GM12878 (cell line): ENCODE measurements around the gene UGGT1. TPM values are rescaled to one million over a fixed set of nuclear protein-coding genes. Genes with fewer than 3 reads are reported as not detected.

Experiments used
- ATAC-seq: fragments of 200-7000 bp; cut with Tn5 transposase; 3 replicates; pipeline ENCODE4 v1.9.1; 2020; ENCODE audit warnings: mild to moderate bottlenecking, moderate library complexity
- BruUV-seq: library from RNA; stranded (reverse); fragments of 400-500 nt; replicated peaks from 2 replicates; lab custom pipeline; 2021; lab: Mats Ljungman, UMichigan
- CTCF ChIA-PET: fragments of 300-600 bp; sonication (Branson Sonifier 250); formaldehyde crosslinking; extraction: SDS; loops from one replicate; lab custom pipeline; 2021; ENCODE audit warnings: inconsistent platforms; lab: Yijun Ruan, JAX
- POLR2A ChIA-PET: fragments of 350-600 bp; formaldehyde crosslinking; extraction: SDS; loops from one replicate; lab custom pipeline; 2021; ENCODE audit warnings: inconsistent platforms; lab: Charles Lee
- RAD21 ChIA-PET: fragments of 300-600 bp; sonication (Branson Sonifier 250); formaldehyde crosslinking; loops from one replicate; lab custom pipeline; 2023; ENCODE audit warnings: antibody characterized with exemption; ENCODE audit not compliant: unreplicated experiment; lab: Charles Lee
- SMC1A ChIA-PET: fragments of 300-600 bp; sonication (Branson Sonifier 250); formaldehyde crosslinking; loops from one replicate; lab custom pipeline; 2023; ENCODE audit not compliant: unreplicated experiment, uncharacterized antibody; lab: Charles Lee
- DNase-seq: peaks from one replicate; pipeline ENCODE4 v3.0.0-alpha.2; 2011; ENCODE audit warnings: low read depth, low spot score
- FAIRE-seq: peaks from 3 replicates; lab custom pipeline; 2011; peaks lifted over from hg19 to GRCh38; lab: Jason Lieb, UNC
- H2AFZ ChIP-seq: 2 replicates; pipeline ENCODE4 v1.6.0; 2011; ENCODE audit warnings: low read depth, low read length, control low read depth; ENCODE audit not compliant: control insufficient read depth
- H3K27ac ChIP-seq: 2 replicates; pipeline ENCODE4 v1.5.1; 2011; ENCODE audit warnings: control low read depth; ENCODE audit not compliant: control insufficient read depth, insufficient read depth
- H3K27me3 ChIP-seq, 2 experiments: replicated peaks in 1 of 2; 2 replicates each; pipeline versions ENCODE4 v1.6.0 to v1.6.1; 2011; ENCODE audit warnings: low read length in 1 of 2; ENCODE audit not compliant: control insufficient read depth in 2 of 2, insufficient read depth in 2 of 2
- H3K36me3 ChIP-seq, 2 experiments: 2 replicates each; pipeline ENCODE4 v1.5.1; 2011; ENCODE audit warnings: low read length in 1 of 2; ENCODE audit not compliant: control insufficient read depth in 2 of 2, insufficient read depth in 2 of 2
- H3K4me1 ChIP-seq: 2 replicates; pipeline ENCODE4 v1.6.1; 2011; ENCODE audit warnings: mild to moderate bottlenecking, low read length, moderate library complexity, mixed read lengths; ENCODE audit not compliant: control insufficient read depth, insufficient read depth
- H3K4me2 ChIP-seq: 2 replicates; pipeline ENCODE4 v1.6.0; 2011; ENCODE audit warnings: control low read depth; ENCODE audit not compliant: control insufficient read depth, insufficient read depth
- H3K4me3 ChIP-seq: fragments of 200-600 bp; sonication (generic); 2 replicates; pipeline ENCODE4 v1.5.1; 2016
- H3K79me2 ChIP-seq: 2 replicates; pipeline ENCODE4 v1.6.0; 2011; ENCODE audit warnings: low read length; ENCODE audit not compliant: control insufficient read depth, insufficient read depth
- H3K9ac ChIP-seq: 2 replicates; pipeline ENCODE4 v1.8.0; 2011; ENCODE audit warnings: low read length, control low read depth, mixed read lengths; ENCODE audit not compliant: control insufficient read depth, insufficient read depth
- H3K9me3 ChIP-seq: replicated peaks from 3 replicates; pipeline ENCODE4 v1.5.1; 2011; ENCODE audit warnings: mild to moderate bottlenecking, low read length; ENCODE audit not compliant: control insufficient read depth, insufficient read depth
- H4K20me1 ChIP-seq: 2 replicates; pipeline ENCODE4 v1.6.0; 2011; ENCODE audit not compliant: control insufficient read depth, insufficient read depth
- STAT3 ChIP-seq: IDR thresholded peaks from 2 replicates; pipeline ENCODE4 v1.6.1; 2011; ENCODE audit warnings: low read depth, low read length, improper control_type of control experiment
- ZBTB4 ChIP-seq: fragments of 450-650 bp; formaldehyde crosslinking; IDR thresholded peaks from 2 replicates; pipeline ENCODE4 v1.4.0; 2022; ENCODE audit warnings: mild to moderate bottlenecking, moderate library complexity
- ZNF207 ChIP-seq: fragments of 450-650 bp; IDR thresholded peaks from 2 replicates; pipeline ENCODE4 v1.6.1; 2014; ENCODE audit warnings: antibody characterized with exemption, mild to moderate bottlenecking, borderline replicate concordance
- ZNF217 ChIP-seq: fragments of 450-650 bp; IDR thresholded peaks from 2 replicates; pipeline ENCODE4 v1.6.1; 2017; ENCODE audit warnings: antibody characterized with exemption, mild to moderate bottlenecking
- whole genome bisulfite sequencing: methylation state at CpG from one replicate; pipeline ENCODE4 v1.1.6; 2016; ENCODE audit warnings: low lambda C conversion rate; ENCODE audit not compliant: insufficient replicate concordance, insufficient coverage; ENCODE audit errors: missing lambda C conversion rate; 5-methylcytosine and 5-hydroxymethylcytosine counted together
- in situ Hi-C: fragments of 300-500 bp; cut with MboI; formaldehyde crosslinking; loops from 9 replicates; pipeline ENCODE4 v1.14.3; 2018; ENCODE audit warnings: mixed read lengths
- intact Hi-C: fragments of 100-400 bp; cut with micrococcal nuclease; formaldehyde crosslinking; loops from one replicate; pipeline ENCODE4 v1.14.2; 2022; ENCODE audit not compliant: unreplicated experiment
- polyA plus RNA-seq, 11 experiments: library from polyadenylated mRNA; depleted of rRNA in 4 of 11; unstranded in 6 of 11; stranded (reverse) in 5 of 11; fragments of >200 nt; fragmentation: Nextera tagmentation in 4 of 11; fragmentation: Illumina TruSeq in 1 of 11; extraction: Ambion mirVana in 4 of 11; extraction: Trizol in 1 of 11; gene quantifications; 1 replicate in 1 of 11; 2 replicates in 10 of 11; pipeline versions ENCODE4 v1.2.1 to v1.2.3, GENCODE V29; 2011 to 2016; ENCODE audit warnings: inconsistent platforms in 2 of 11, missing spikeins in 2 of 11, low read depth in 1 of 11
- total RNA-seq, 4 experiments: library from RNA; depleted of rRNA in 3 of 4; stranded (reverse); fragments of >200 nt in 3 of 4; fragmentation: Illumina TruSeq in 1 of 4; extraction: Trizol in 1 of 4; gene quantifications; 2 replicates each; pipeline versions ENCODE4 v1.2.1 to v1.2.3, GENCODE V29; 2013 to 2021

The UGGT1 gene
- total and polyA plus RNA-seq, 10 of the 15 experiments (the other 5 are each of a cell fraction or from before 2014, with no cell fraction given) = 4.1 to 49.8 (median 28.5) TPM

DNA sequence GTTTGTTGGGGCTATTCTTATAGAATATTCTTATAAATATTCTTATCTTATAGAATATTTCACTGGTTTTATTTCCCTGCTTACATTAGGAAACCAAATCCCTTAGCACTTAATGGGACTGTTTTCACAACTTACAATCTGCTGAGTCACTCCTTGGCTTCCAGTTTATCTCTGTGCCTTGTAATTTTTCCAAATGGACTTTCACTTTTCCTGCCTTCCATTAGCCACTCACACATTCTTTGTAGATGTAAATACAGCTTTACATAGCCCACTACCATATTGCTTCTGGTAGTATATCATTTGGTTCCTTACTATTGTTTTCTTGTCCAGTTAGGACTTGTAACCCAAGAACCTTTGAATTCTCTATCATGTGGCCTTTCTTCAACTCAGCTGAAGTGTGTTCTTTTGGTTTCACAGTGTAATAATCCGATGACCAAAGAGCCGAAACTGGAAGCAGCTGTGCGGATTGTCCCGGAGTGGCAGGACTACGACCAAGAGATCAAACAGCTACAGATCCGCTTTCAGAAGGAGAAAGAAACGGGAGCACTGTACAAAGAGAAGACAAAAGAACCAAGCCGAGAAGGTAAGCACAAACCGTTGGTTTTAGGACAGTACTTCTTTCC lies 96.1 kb downstream of the UGGT1 start:
- no peak for FAIRE-seq
- CTCF ChIA-PET = no interaction called here

More for the DNA sequence above, 96.1 kb downstream of the UGGT1 start:
- Histone ChIP-seq H4K20me1 (no peaks in the 10 kb centered on the region), H2AFZ (no peak overlapping the region), H3K9me3 (no peaks in the 10 kb centered on the region), H3K27me3 (no peaks in the 10 kb centered on the region), H3K79me2 (no peaks in the 10 kb centered on the region), H3K36me3 (peaks cover 10 to 39% of the 10 kb centered on the region in 2 experiments), H3K27ac (no peak overlapping the region), H3K9ac (no peak overlapping the region), H3K4me1 (no peaks in the 10 kb centered on the region), H3K4me2 (no peak overlapping the region), H3K4me3 (no peak overlapping the region)
- in situ Hi-C loops = no loop called here
- ChIA-PET SMC1A (no interaction called here), POLR2A (no interaction called here), RAD21 (no interaction called here)
- no TSS peak for BruUV-seq
- intact Hi-C loops = no loop called here
- TF ChIP-seq ZNF217 (no peak), ZNF207 (no peak), STAT3 (no peak), ZBTB4 (CRISPR knock-in tag) (no peak)
- no peak for ATAC-seq
- whole genome bisulfite sequencing = 91% methylated on average over 9 of the region's 9 CpGs
- DNase-seq = no peak
